Stimulated activated CD4-positive, alpha-beta T cell treated with anti-CD3 and anti-CD28 coated beads, Interleukin-15, amount 100 ng/mL, for 48 hours (primary cell): ENCODE data around the gene HOATZ.
A peak's percentile ranks its signal among the peaks of the same experiment; 100 is the strongest.

ENCODE experiments used
- DNase-seq, 2 donors: peaks; one replicate each; pipeline ENCODE4 v3.0.0-alpha.2; 2020; ENCODE audit warnings: low read depth in 2 of 2

Gene HOATZ

DNA sequence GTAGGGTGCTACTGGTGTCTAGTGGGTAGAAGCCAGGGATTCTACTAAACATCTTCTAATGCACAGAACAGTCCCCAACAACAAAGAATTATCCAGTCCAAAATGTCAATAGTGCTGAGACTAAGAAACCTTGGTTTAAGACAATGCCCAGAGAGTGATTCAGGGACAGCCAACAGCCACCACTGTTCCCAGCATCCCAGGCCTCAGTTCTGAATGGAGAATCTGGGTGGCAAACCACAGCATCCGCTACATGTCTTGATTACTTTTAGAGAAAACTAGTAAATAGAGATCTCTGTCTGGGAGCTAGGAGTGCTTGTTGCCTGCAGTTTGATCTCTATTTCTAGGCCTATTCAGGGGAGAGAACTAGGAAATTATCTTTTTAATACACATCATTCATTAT is 66.8 kb downstream of the HOATZ start:
- no peak for DNase-seq

GRCh38 chr11:111582163-111582562 is 67.6 kb downstream of the HOATZ start:
- no peak for DNase-seq

- no peak for DNase-seq
These were observed 68.3 kb downstream of the HOATZ start for GRCh38 chr11:111582881-111583280.

DNA sequence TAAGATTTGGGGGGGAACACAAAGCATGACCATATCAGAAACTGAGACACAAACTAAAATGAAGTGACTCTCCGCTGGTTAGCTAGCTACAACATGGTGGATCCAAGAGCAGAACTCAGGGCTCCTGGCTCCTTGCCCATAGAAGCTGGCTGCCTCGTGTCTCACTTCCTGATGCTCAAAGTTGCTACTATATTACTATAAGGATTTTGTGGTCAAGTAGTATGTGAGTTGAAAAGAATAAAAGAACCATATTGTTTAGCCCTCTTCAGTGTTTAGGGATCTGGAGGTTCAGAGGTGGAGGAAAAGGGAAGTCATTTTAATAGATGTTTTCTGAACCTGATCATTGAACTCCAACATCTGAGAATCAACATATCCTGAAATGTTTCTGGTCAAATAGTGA is 70.8 kb downstream of the HOATZ start:
- no peak for DNase-seq

- peak in 1 of 2 donors; percentile 32 for DNase-seq
These were observed 71.8 kb downstream of the HOATZ start for GRCh38 chr11:111586388-111586831.
